ENCODE data around the gene SH3BP5. TPM values are rescaled to one million over a fixed set of nuclear protein-coding genes. Genes with fewer than 3 reads are reported as not detected.
A peak's percentile ranks its signal among the peaks of the same experiment; 100 is the strongest.

Gene SH3BP5
- total RNA-seq, 1 experiment from 2014 or later, result 20.3 TPM

DNA sequence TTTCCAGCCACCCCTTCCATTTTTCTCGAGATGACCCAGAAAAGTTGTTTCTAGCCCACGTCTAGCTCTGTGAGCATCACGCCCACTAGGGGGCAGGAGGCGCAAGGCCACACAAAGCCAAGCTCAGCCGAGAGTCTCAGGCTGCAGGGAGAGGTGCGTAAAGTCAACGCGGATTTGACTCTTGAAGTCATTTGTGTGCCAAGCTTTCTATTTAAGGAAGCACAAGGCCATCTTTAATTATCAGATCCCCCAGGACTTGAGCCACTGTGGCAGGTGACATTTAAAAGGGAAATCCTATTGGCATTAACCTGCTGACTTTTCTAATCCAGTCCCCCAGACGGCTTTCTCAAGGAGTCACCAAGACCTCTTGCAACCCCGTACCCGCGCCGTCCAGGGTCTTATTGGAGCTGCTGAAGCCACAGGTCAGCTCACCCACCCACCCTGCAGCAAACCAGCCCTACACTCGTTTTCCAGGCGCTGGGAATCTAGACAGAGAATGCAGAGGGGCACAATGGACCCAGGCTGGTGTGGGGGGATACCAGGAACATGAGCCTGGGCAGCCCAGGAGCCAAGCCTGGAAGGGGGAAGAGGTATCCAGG, 64.3 kb downstream of the SH3BP5 start:
- Histone ChIP-seq H3K4me1 (ENCODE audit: insufficient read depth, low read length, poor library complexity, severe bottlenecking) (peaks cover 24% of the 10 kb centered on the region), H3K4me3 (ENCODE audit: low read depth, low read length, poor library complexity, severe bottlenecking) (no peak overlapping the region), H3K27ac (ENCODE audit: low read depth, low read length, poor library complexity, severe bottlenecking) (no peak overlapping the region), H3K27me3 (replicated peaks; ENCODE audit: insufficient read depth, low read depth, low read length, poor library complexity) (no peaks in the 10 kb centered on the region), H3K9me3 (ENCODE audit: low read depth, low read length, poor library complexity, severe bottlenecking) (no peaks in the 10 kb centered on the region), H3K36me3 (ENCODE audit: insufficient read depth, low read length, poor library complexity, severe bottlenecking) (no peaks in the 10 kb centered on the region)
- TF ChIP-seq EZH2 (IDR thresholded peaks at IDR 0.05; ENCODE audit: borderline replicate concordance, low read depth, low read length, poor library complexity, severe bottlenecking), result no peak
- TF ChIP-seq, protein P1, sequence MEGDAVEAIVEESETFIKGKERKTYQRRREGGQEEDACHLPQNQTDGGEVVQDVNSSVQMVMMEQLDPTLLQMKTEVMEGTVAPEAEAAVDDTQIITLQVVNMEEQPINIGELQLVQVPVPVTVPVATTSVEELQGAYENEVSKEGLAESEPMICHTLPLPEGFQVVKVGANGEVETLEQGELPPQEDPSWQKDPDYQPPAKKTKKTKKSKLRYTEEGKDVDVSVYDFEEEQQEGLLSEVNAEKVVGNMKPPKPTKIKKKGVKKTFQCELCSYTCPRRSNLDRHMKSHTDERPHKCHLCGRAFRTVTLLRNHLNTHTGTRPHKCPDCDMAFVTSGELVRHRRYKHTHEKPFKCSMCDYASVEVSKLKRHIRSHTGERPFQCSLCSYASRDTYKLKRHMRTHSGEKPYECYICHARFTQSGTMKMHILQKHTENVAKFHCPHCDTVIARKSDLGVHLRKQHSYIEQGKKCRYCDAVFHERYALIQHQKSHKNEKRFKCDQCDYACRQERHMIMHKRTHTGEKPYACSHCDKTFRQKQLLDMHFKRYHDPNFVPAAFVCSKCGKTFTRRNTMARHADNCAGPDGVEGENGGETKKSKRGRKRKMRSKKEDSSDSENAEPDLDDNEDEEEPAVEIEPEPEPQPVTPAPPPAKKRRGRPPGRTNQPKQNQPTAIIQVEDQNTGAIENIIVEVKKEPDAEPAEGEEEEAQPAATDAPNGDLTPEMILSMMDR (conservative IDR thresholded peaks at IDR 0.05; ENCODE audit: low read depth, low read length), result peak; percentile 97
- ChIA-PET POLR2A (ENCODE audit: low non-redundant PET) (no interaction called here), CTCF (interaction anchor here (0.5 to 1.8 kb wide), 11 partner anchors 15 to 997 kb away, joined by 3 to 22 read pairs (median 4); partner anchors contain the start of genes DPH3, OXNAD1 and SH3BP5)
- intact Hi-C loops (cut with micrococcal nuclease; ENCODE audit: unreplicated experiment), result loop anchor here (1.0 to 2.0 kb wide), 3 partner anchors 63 to 131 kb away; no protein-coding TSS in a partner anchor
- DNase-seq (ENCODE audit: low spot score), result peak; percentile 93
- BruUV-seq (replicated peaks), result no TSS peak

DNA sequence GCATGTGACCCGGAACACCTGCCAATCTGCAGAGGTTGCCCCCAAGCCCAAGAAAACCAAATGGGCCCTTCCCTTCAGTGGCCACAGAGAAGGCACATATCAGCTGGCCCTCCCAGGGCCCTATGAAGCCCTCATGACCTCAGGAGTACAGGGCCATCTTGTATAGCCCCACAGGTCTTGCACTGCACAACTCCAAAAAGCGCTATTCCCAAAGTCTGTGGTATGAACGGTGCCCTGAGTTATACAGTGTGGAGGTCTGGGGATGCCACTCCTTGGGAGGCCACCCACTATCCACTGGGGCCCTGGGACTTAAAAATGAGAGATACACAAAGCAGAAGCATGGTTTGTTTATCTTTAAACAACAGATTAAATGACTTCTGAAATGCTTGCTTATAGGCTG, 64.9 kb downstream of the SH3BP5 start:
- BruUV-seq (replicated peaks), result no TSS peak
- H3K27ac ChIP-seq (ENCODE audit: low read depth, low read length, poor library complexity, severe bottlenecking), result no peak overlapping the region
- H3K4me1 ChIP-seq (ENCODE audit: insufficient read depth, low read length, poor library complexity, severe bottlenecking), result peaks cover 24% of the 10 kb centered on the region
- H3K36me3 ChIP-seq (ENCODE audit: insufficient read depth, low read length, poor library complexity, severe bottlenecking), result no peaks in the 10 kb centered on the region
- DNase-seq (ENCODE audit: low spot score), result no peak
- ChIA-PET CTCF (interaction anchor here (0.6 to 1.8 kb wide), 8 partner anchors 15 to 997 kb away, joined by 3 to 22 read pairs (median 5); partner anchors contain the start of genes DPH3, OXNAD1 and SH3BP5), POLR2A (ENCODE audit: low non-redundant PET) (no interaction called here)
- intact Hi-C loops (cut with micrococcal nuclease; ENCODE audit: unreplicated experiment), result no loop called here
- no peaks in the 10 kb centered on the region for H3K9me3 ChIP-seq (ENCODE audit: low read depth, low read length, poor library complexity, severe bottlenecking)
- no peak overlapping the region for H3K4me3 ChIP-seq (ENCODE audit: low read depth, low read length, poor library complexity, severe bottlenecking)
- no peak for TF ChIP-seq EZH2 (IDR thresholded peaks at IDR 0.05; ENCODE audit: borderline replicate concordance, low read depth, low read length, poor library complexity, severe bottlenecking)
- TF ChIP-seq, protein P1 (conservative IDR thresholded peaks at IDR 0.05; ENCODE audit: low read depth, low read length), result no peak
- no peaks in the 10 kb centered on the region for H3K27me3 ChIP-seq (replicated peaks; ENCODE audit: insufficient read depth, low read depth, low read length, poor library complexity)

DNA sequence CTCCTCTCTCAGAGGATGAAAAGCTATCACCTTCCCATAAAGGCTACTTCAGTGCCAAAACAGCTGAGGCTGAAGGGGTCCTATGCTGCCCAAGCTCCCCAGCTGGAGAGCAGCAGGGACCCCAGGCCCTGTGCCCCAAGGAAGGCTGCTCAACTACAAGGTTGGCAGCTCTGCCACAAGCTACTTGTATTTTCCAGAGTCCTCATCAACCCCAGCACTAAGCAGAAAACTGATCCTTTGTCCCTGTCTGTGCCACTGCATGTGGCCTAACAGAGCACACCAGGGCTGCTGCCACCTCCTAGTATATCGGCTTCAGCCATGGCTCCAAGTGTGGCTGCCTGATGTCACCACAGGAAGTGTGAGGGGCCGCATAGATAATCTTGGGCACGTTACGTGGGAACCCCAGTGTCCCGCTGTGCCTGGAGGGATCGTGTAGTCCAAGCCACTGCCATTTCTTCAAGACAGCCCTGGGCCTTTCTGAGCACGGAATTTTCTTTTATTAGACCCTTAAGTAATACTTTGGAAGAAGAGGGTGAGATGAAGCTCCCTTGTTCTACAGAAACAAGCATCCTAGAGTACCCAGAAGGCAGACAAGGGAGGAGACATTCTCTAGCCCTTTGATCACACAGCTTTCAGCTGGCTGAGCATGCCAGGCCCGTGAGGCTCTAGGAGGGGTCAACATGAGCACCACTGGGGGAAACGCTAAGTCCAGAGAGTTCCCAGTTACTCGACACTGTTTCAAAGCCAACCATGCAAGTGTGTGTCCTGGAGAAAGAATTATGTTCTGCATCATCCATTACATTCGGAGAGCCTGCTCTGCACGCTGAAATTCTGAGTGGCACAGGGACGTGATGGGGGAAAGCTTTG, 65.6 kb downstream of the SH3BP5 start:
- Histone ChIP-seq H3K36me3 (ENCODE audit: insufficient read depth, low read length, poor library complexity, severe bottlenecking) (no peaks in the 10 kb centered on the region), H3K27ac (ENCODE audit: low read depth, low read length, poor library complexity, severe bottlenecking) (no peak overlapping the region), H3K4me3 (ENCODE audit: low read depth, low read length, poor library complexity, severe bottlenecking) (no peak overlapping the region), H3K9me3 (ENCODE audit: low read depth, low read length, poor library complexity, severe bottlenecking) (no peaks in the 10 kb centered on the region), H3K27me3 (replicated peaks; ENCODE audit: insufficient read depth, low read depth, low read length, poor library complexity) (no peaks in the 10 kb centered on the region), H3K4me1 (ENCODE audit: insufficient read depth, low read length, poor library complexity, severe bottlenecking) (peaks cover 24% of the 10 kb centered on the region)
- no peak for DNase-seq (ENCODE audit: low spot score)
- ChIA-PET CTCF (interaction anchor here (1.4 kb wide), 1 partner anchor 139 kb away, joined by 22 read pairs; no protein-coding TSS in a partner anchor), POLR2A (ENCODE audit: low non-redundant PET) (no interaction called here)
- TF ChIP-seq, protein P1 (conservative IDR thresholded peaks at IDR 0.05; ENCODE audit: low read depth, low read length), result no peak
- no peak for TF ChIP-seq EZH2 (IDR thresholded peaks at IDR 0.05; ENCODE audit: borderline replicate concordance, low read depth, low read length, poor library complexity, severe bottlenecking)
- no TSS peak for BruUV-seq (replicated peaks)
- intact Hi-C loops (cut with micrococcal nuclease; ENCODE audit: unreplicated experiment), result no loop called here
